Trophoblast cell (in vitro differentiated cells and primary cell): ENCODE measurements around the gene LRP1B.

Experiments used
- DNase-seq, 2 donors: peaks; one replicate each; pipeline ENCODE4 v3.0.0-alpha.2; 2016
- H2AFZ ChIP-seq: 2 replicates; pipeline ENCODE4 v1.6.1; 2013; ENCODE audit warnings: low read length, moderate library complexity, mild to moderate bottlenecking; ENCODE audit not compliant: insufficient read depth, poor library complexity
- H2AK5ac ChIP-seq: 2 replicates; pipeline ENCODE4 v1.6.1; 2013; ENCODE audit warnings: mild to moderate bottlenecking, low read length
- H2BK120ac ChIP-seq: 2 replicates; pipeline ENCODE4 v1.6.1; 2013; ENCODE audit warnings: low read length, mild to moderate bottlenecking, moderate library complexity; ENCODE audit not compliant: insufficient read depth, poor library complexity
- H2BK12ac ChIP-seq: 2 replicates; pipeline ENCODE4 v1.6.1; 2013; ENCODE audit warnings: mild to moderate bottlenecking, low read length, moderate library complexity
- H2BK5ac ChIP-seq: 2 replicates; pipeline ENCODE4 v1.6.1; 2013; ENCODE audit warnings: low read length, low read depth, moderate library complexity, mild to moderate bottlenecking; ENCODE audit not compliant: poor library complexity
- H3K14ac ChIP-seq: 2 replicates; pipeline ENCODE4 v1.6.1; 2013; ENCODE audit warnings: mild to moderate bottlenecking, low read length
- H3K18ac ChIP-seq: 2 replicates; pipeline ENCODE4 v1.6.1; 2013; ENCODE audit warnings: mild to moderate bottlenecking, low read length
- H3K23ac ChIP-seq: 2 replicates; pipeline ENCODE4 v1.6.1; 2013; ENCODE audit warnings: low read length
- H3K27ac ChIP-seq: 2 replicates; pipeline ENCODE4 v1.5.1; 2013; ENCODE audit warnings: low read depth, mild to moderate bottlenecking, inconsistent platforms, low read length, moderate library complexity
- H3K27me3 ChIP-seq: 2 replicates; pipeline ENCODE4 v1.6.1; 2013; ENCODE audit warnings: inconsistent platforms, mild to moderate bottlenecking, low read length, moderate library complexity; ENCODE audit not compliant: insufficient read depth
- H3K36me3 ChIP-seq, 2 experiments: 1 replicate in 1 of 2; 2 replicates in 1 of 2; pipeline ENCODE4 v1.6.1; 2013; ENCODE audit warnings: low read length in 2 of 2, mild to moderate bottlenecking in 2 of 2, moderate library complexity in 1 of 2; ENCODE audit not compliant: insufficient read depth in 2 of 2, control insufficient read depth in 1 of 2
- H3K4ac ChIP-seq: 2 replicates; pipeline ENCODE4 v1.6.1; 2013; ENCODE audit warnings: low read depth, mild to moderate bottlenecking, low read length, moderate library complexity
- H3K4me1 ChIP-seq, 2 experiments: 1 replicate in 1 of 2; 2 replicates in 1 of 2; pipeline ENCODE4 v1.6.1; 2013; ENCODE audit warnings: low read length in 2 of 2, mild to moderate bottlenecking in 2 of 2, moderate library complexity in 1 of 2; ENCODE audit not compliant: insufficient read depth in 2 of 2, control insufficient read depth in 1 of 2
- H3K4me2 ChIP-seq: 2 replicates; pipeline ENCODE4 v1.6.1; 2013; ENCODE audit warnings: inconsistent platforms, mild to moderate bottlenecking, low read length, moderate library complexity
- H3K4me3 ChIP-seq: 2 replicates; pipeline ENCODE4 v1.5.1; 2013; ENCODE audit warnings: mild to moderate bottlenecking, low read depth, low read length, inconsistent platforms
- H3K79me1 ChIP-seq: one replicate; pipeline ENCODE4 v1.6.1; 2013; ENCODE audit warnings: low read length
- H3K79me2 ChIP-seq: 2 replicates; pipeline ENCODE4 v1.6.1; 2013; ENCODE audit warnings: low read length, mild to moderate bottlenecking; ENCODE audit not compliant: control insufficient read depth, insufficient read depth, poor library complexity
- H3K9ac ChIP-seq: 2 replicates; pipeline ENCODE4 v1.6.1; 2013; ENCODE audit warnings: mild to moderate bottlenecking, low read length
- H3K9me3 ChIP-seq: 2 replicates; pipeline ENCODE4 v1.6.1; 2013; ENCODE audit warnings: low read depth, mild to moderate bottlenecking, control low read depth, inconsistent platforms, low read length; ENCODE audit not compliant: insufficient read depth
- H4K12ac ChIP-seq: 2 replicates; pipeline ENCODE4 v1.6.1; 2013; ENCODE audit warnings: low read depth, mild to moderate bottlenecking, low read length, moderate library complexity
- H4K8ac ChIP-seq: 2 replicates; pipeline ENCODE4 v1.6.1; 2013; ENCODE audit warnings: low read depth, mild to moderate bottlenecking, low read length, moderate library complexity
- H4K91ac ChIP-seq: one replicate; pipeline ENCODE4 v1.6.1; 2013; ENCODE audit warnings: low read depth, mild to moderate bottlenecking, low read length, moderate library complexity
- WGBS: extraction: QIAGEN DNeasy Blood & Tissue Kit; methylation state at CpG from one replicate; pipeline ENCODE4 v1.1.7; 2013; ENCODE audit warnings: missing lambda C conversion rate; ENCODE audit not compliant: insufficient read length, insufficient coverage; ENCODE audit errors: extremely low coverage; 5-methylcytosine and 5-hydroxymethylcytosine counted together

The LRP1B gene

DNA sequence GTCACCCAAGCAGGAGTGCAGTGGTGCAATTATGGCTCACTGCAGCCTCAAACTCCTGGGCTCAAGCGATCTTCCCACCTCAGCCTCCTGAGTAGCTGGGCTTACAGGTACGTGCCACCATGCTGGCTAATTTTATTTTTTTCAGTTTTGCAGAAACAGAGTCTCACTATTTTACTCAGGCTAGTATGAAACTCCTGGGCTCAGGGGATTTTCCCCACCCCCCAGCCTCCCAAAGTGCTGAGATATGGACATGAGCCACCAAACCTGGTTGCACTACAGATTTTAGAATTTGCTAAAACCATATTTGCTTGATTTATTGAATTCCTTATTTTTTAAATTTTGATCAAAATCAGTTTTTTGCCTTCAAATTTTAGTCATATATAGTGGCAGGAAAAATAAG is 1553.4 kb downstream of the LRP1B start:
- no peak overlapping the region for H2AFZ ChIP-seq
- no peaks in the 10 kb centered on the region for H3K79me2 ChIP-seq
- H3K18ac ChIP-seq: no peak overlapping the region
- H3K27ac ChIP-seq: no peak overlapping the region
- H3K4me2 ChIP-seq: no peak overlapping the region
- no peak overlapping the region for H2AK5ac ChIP-seq
- no peaks in the 10 kb centered on the region for H3K4me1 ChIP-seq
- no peak overlapping the region for H2BK12ac ChIP-seq
- H4K8ac ChIP-seq: no peak overlapping the region
- no peaks in the 10 kb centered on the region for H3K79me1 ChIP-seq
- H3K23ac ChIP-seq: no peak overlapping the region
- H3K27me3 ChIP-seq: no peaks in the 10 kb centered on the region
- no peak overlapping the region for H3K4me3 ChIP-seq
- H3K4ac ChIP-seq: no peak overlapping the region
- no peak overlapping the region for H4K91ac ChIP-seq
- no peak overlapping the region for H3K14ac ChIP-seq
- H2BK5ac ChIP-seq: no peak overlapping the region
- no peak overlapping the region for H3K9ac ChIP-seq
- WGBS: no CpG with 5 or more reads among the region's 2 CpGs
- H2BK120ac ChIP-seq: no peak overlapping the region
- no peak overlapping the region for H4K12ac ChIP-seq
- H3K36me3 ChIP-seq: no peaks in the 10 kb centered on the region
- H3K9me3 ChIP-seq: no peaks in the 10 kb centered on the region
- no peak for DNase-seq

DNA sequence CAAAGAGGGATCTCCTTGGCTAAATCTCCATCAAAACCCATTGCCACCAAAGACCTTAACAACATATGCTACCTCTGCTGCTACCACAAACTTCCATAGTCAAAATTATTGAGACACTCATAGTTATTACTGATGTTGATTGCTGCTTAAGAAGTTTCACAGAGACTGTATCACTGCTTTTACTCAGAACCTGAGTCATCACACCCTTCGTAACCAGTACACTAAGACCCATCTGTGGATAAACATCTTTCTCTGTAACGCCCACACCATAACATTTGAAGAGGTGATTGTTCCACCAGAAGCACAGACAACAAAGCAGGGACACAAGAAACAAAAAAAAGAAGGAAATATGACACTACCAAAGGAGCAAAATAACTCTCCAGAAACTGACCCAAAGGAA is 1563.1 kb downstream of the LRP1B start:
- H4K91ac ChIP-seq: no peak overlapping the region
- no peak overlapping the region for H3K4me2 ChIP-seq
- no peaks in the 10 kb centered on the region for H3K4me1 ChIP-seq
- no peak overlapping the region for H3K9ac ChIP-seq
- H2AFZ ChIP-seq: no peak overlapping the region
- no peak overlapping the region for H3K27ac ChIP-seq
- no peak overlapping the region for H3K4ac ChIP-seq
- no peak overlapping the region for H4K8ac ChIP-seq
- H4K12ac ChIP-seq: no peak overlapping the region
- no peak overlapping the region for H3K4me3 ChIP-seq
- H2BK120ac ChIP-seq: no peak overlapping the region
- H3K9me3 ChIP-seq: no peaks in the 10 kb centered on the region
- no peak for DNase-seq
- H3K79me1 ChIP-seq: no peaks in the 10 kb centered on the region
- H2BK5ac ChIP-seq: no peak overlapping the region
- H3K27me3 ChIP-seq: no peaks in the 10 kb centered on the region
- H3K18ac ChIP-seq: no peak overlapping the region
- no peaks in the 10 kb centered on the region for H3K36me3 ChIP-seq
- H3K23ac ChIP-seq: no peak overlapping the region
- no peak overlapping the region for H2AK5ac ChIP-seq
- H2BK12ac ChIP-seq: no peak overlapping the region
- no CpG with 5 or more reads among the region's 2 CpGs for WGBS
- H3K14ac ChIP-seq: no peak overlapping the region
- no peaks in the 10 kb centered on the region for H3K79me2 ChIP-seq

DNA sequence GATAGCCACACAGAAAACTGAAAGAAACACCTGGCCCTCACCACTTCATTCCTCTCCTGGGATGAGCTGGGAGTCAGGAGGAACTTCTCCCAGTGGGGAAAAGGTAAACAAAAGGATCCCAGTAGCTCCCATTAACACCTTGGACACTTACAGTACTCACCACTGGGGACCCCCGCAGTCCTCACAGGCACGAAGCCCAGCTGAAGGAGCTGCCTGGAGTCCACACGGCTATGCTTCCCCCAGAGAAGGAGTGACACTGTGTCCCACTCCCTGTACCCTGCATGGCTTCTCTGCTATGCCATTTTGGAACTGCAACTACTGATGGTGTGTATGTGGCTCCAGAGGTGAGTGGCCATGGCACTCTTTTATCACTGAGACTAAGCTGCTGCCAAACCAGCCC is 1565.1 kb downstream of the LRP1B start:
- Histone ChIP-seq H2AK5ac (no peak overlapping the region), H2BK120ac (no peak overlapping the region), H3K79me2 (no peaks in the 10 kb centered on the region), H2BK12ac (no peak overlapping the region), H3K4me2 (no peak overlapping the region), H3K79me1 (no peaks in the 10 kb centered on the region), H3K4me1 (no peaks in the 10 kb centered on the region), H3K18ac (no peak overlapping the region), H2BK5ac (no peak overlapping the region), H3K27me3 (no peaks in the 10 kb centered on the region), H3K9ac (no peak overlapping the region), H3K14ac (no peak overlapping the region), H3K27ac (no peak overlapping the region), H4K91ac (no peak overlapping the region), H3K23ac (no peak overlapping the region), H3K9me3 (no peaks in the 10 kb centered on the region), H4K12ac (no peak overlapping the region), H2AFZ (no peak overlapping the region), H3K4me3 (no peak overlapping the region), H3K4ac (no peak overlapping the region), H4K8ac (no peak overlapping the region), H3K36me3 (no peaks in the 10 kb centered on the region)
- no peak for DNase-seq
- WGBS: no CpG with 5 or more reads among the region's 3 CpGs

DNA sequence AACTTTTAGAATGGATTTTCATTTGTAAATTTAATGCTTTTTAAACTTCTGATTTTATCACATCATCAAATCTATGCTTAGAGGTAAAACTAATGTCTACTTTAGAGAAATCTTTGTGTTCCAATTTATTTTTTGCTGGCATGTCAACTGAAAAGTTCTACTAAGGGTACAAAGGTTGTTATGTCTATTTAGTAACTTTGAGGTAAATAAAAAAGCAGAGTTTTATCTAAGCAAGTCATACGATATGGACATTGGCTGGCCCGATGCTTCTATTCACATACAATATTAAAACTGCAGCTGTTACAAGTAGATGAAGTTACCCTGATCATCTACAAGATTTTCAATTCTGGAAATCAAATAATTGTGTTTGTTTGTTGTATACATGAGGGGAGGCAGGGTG is 1575.1 kb downstream of the LRP1B start:
- WGBS: no CpG with 5 or more reads among the region's 2 CpGs
- H3K4ac ChIP-seq: no peak overlapping the region
- H4K8ac ChIP-seq: no peak overlapping the region
- DNase-seq: no peak
- no peak overlapping the region for H2BK12ac ChIP-seq
- H2BK120ac ChIP-seq: no peak overlapping the region
- no peaks in the 10 kb centered on the region for H3K79me2 ChIP-seq
- H3K18ac ChIP-seq: no peak overlapping the region
- H2AFZ ChIP-seq: no peak overlapping the region
- H3K9ac ChIP-seq: no peak overlapping the region
- H3K23ac ChIP-seq: no peak overlapping the region
- no peaks in the 10 kb centered on the region for H3K79me1 ChIP-seq
- no peak overlapping the region for H2BK5ac ChIP-seq
- no peak overlapping the region for H3K14ac ChIP-seq
- no peaks in the 10 kb centered on the region for H3K36me3 ChIP-seq
- no peak overlapping the region for H3K4me2 ChIP-seq
- no peaks in the 10 kb centered on the region for H3K4me1 ChIP-seq
- H2AK5ac ChIP-seq: no peak overlapping the region
- no peak overlapping the region for H4K91ac ChIP-seq
- no peak overlapping the region for H3K27ac ChIP-seq
- H3K4me3 ChIP-seq: no peak overlapping the region
- no peak overlapping the region for H4K12ac ChIP-seq
- no peaks in the 10 kb centered on the region for H3K9me3 ChIP-seq
- H3K27me3 ChIP-seq: no peaks in the 10 kb centered on the region
